Peyer's patch (tissue), 4 donors: ENCODE data around the gene MDFI. TPM values are rescaled to one million over a fixed set of nuclear protein-coding genes. Genes with fewer than 3 reads are reported as not detected.

Experiments used
- DNase-seq, 3 donors: peaks; one replicate each; pipeline ENCODE4 v3.0.0-alpha.2; 2017 to 2019
- H3K27ac ChIP-seq, 4 donors: fragments of 200-600 bp; sonication (generic); one replicate each; pipeline ENCODE4 v1.5.1; 2016 to 2019
- H3K27me3 ChIP-seq, 2 donors: fragments of 200-600 bp; sonication (generic); one replicate each; pipeline ENCODE4 v1.5.1; 2019
- H3K36me3 ChIP-seq, 3 donors: fragments of 200-600 bp; sonication (generic); one replicate each; pipeline ENCODE4 v1.5.1; 2016 to 2019
- H3K4me1 ChIP-seq, 4 donors: fragments of 200-600 bp; sonication (generic); one replicate each; pipeline ENCODE4 v1.5.1; 2016 to 2019
- H3K4me3 ChIP-seq, 4 donors: fragments of 200-600 bp; sonication (generic); 1 replicate in 3 of 4; 2 replicates in 1 of 4; pipeline ENCODE4 v1.5.1; 2016 to 2019; ENCODE audit warnings: mild to moderate bottlenecking in 1 of 4
- H3K9me3 ChIP-seq, 4 donors: fragments of 200-600 bp; sonication (generic); one replicate each; pipeline ENCODE4 v1.5.1; 2016 to 2019; ENCODE audit warnings: mild to moderate bottlenecking in 1 of 4
- POLR2A ChIP-seq, 2 donors: fragments of 450-650 bp; IDR thresholded peaks; one replicate each; pipeline ENCODE4 v1.5.1; 2017; ENCODE audit warnings: antibody characterized with exemption in 2 of 2, mild to moderate bottlenecking in 2 of 2, moderate library complexity in 2 of 2
- total RNA-seq, 4 donors: library from RNA; depleted of rRNA; stranded (reverse); fragments of >200 nt; gene quantifications; one replicate each; pipeline ENCODE4 v1.1.0, GENCODE V29; 2016
- TF ChIP-seq, protein P1 (sequence below), 6 experiments: fragments of 450-650 bp in 4 of 6; fragments of 200-600 bp in 2 of 6; sonication (generic) in 1 of 6; IDR thresholded peaks; one replicate each; pipeline ENCODE4 v1.5.1; 2017 to 2019; ENCODE audit warnings: antibody characterized with exemption in 6 of 6, mild to moderate bottlenecking in 3 of 6, moderate library complexity in 1 of 6

Gene MDFI
- total RNA-seq, 4 donors from 2014 or later = 0.94 to 2.6 (median 2.4) TPM; not detected in 1

- DNase-seq = no peak
- Histone ChIP-seq H3K4me3 (no peak overlapping the region), H3K27me3 (no peaks in the 10 kb centered on the region), H3K36me3 (no peaks in the 10 kb centered on the region), H3K9me3 (no peaks in the 10 kb centered on the region), H3K27ac (no peak overlapping the region), H3K4me1 (no peaks in the 10 kb centered on the region)
- TF ChIP-seq, protein P1, sequence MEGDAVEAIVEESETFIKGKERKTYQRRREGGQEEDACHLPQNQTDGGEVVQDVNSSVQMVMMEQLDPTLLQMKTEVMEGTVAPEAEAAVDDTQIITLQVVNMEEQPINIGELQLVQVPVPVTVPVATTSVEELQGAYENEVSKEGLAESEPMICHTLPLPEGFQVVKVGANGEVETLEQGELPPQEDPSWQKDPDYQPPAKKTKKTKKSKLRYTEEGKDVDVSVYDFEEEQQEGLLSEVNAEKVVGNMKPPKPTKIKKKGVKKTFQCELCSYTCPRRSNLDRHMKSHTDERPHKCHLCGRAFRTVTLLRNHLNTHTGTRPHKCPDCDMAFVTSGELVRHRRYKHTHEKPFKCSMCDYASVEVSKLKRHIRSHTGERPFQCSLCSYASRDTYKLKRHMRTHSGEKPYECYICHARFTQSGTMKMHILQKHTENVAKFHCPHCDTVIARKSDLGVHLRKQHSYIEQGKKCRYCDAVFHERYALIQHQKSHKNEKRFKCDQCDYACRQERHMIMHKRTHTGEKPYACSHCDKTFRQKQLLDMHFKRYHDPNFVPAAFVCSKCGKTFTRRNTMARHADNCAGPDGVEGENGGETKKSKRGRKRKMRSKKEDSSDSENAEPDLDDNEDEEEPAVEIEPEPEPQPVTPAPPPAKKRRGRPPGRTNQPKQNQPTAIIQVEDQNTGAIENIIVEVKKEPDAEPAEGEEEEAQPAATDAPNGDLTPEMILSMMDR (IDR thresholded peaks at IDR 0.05) = no peak
- no peak for TF ChIP-seq POLR2A (IDR thresholded peaks at IDR 0.05)
Measured at GRCh38 chr6:41651962-41652657, 13.8 kb downstream of the MDFI start.

GRCh38 chr6:41652866-41653652 lies 14.8 kb downstream of the MDFI start:
- no peak overlapping the region for H3K4me3 ChIP-seq
- DNase-seq = peak in 1 of 3 donors; percentile 41
- H3K9me3 ChIP-seq = no peaks in the 10 kb centered on the region
- no peak for TF ChIP-seq POLR2A (IDR thresholded peaks at IDR 0.05)
- TF ChIP-seq, protein P1 (IDR thresholded peaks at IDR 0.05) = no peak
- H3K36me3 ChIP-seq = no peaks in the 10 kb centered on the region
- H3K4me1 ChIP-seq = no peaks in the 10 kb centered on the region
- no peak overlapping the region for H3K27ac ChIP-seq
- no peaks in the 10 kb centered on the region for H3K27me3 ChIP-seq

GRCh38 chr6:41653691-41654090 lies 15.4 kb downstream of the MDFI start:
- TF ChIP-seq, protein P1 (IDR thresholded peaks at IDR 0.05) = no peak
- no peak for TF ChIP-seq POLR2A (IDR thresholded peaks at IDR 0.05)
- DNase-seq = peak in 1 of 3 donors; percentile 39
- no peaks in the 10 kb centered on the region for H3K36me3 ChIP-seq
- no peaks in the 10 kb centered on the region for H3K9me3 ChIP-seq
- no peak overlapping the region for H3K4me3 ChIP-seq
- H3K4me1 ChIP-seq = no peaks in the 10 kb centered on the region
- no peak overlapping the region for H3K27ac ChIP-seq
- no peaks in the 10 kb centered on the region for H3K27me3 ChIP-seq

DNA sequence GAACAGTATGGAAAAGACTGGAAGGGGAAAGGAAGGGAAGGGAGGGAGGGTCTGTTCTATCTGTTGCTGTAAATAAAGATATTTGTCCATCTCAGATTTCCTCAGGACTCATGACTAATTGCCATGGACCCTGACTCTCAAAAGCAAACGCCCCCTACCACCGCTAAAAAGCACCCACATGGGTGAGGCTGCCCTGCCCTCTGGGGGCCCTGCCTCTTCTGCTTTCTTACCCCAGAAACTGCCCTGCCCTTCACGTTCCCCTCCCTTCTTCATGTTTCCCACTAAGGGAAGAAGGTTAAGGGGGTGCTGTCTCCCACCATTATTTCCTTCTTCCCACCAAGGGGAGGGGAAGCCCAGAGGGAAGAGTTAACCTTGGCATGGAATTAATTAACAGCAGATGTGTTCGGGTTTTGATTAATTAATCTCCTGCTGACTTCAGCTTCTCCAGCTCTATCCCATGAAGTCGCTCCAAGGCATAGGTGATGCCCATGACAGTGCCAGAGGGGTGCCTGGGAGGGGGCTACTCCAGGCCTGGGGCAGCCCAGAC lies 16.0 kb downstream of the MDFI start:
- DNase-seq = no peak
- Histone ChIP-seq H3K36me3 (no peaks in the 10 kb centered on the region), H3K27me3 (no peaks in the 10 kb centered on the region), H3K27ac (no peak overlapping the region), H3K4me3 (no peak overlapping the region), H3K4me1 (no peaks in the 10 kb centered on the region), H3K9me3 (no peaks in the 10 kb centered on the region)
- no peak for TF ChIP-seq POLR2A (IDR thresholded peaks at IDR 0.05)
- TF ChIP-seq, protein P1 (IDR thresholded peaks at IDR 0.05) = no peak

DNA sequence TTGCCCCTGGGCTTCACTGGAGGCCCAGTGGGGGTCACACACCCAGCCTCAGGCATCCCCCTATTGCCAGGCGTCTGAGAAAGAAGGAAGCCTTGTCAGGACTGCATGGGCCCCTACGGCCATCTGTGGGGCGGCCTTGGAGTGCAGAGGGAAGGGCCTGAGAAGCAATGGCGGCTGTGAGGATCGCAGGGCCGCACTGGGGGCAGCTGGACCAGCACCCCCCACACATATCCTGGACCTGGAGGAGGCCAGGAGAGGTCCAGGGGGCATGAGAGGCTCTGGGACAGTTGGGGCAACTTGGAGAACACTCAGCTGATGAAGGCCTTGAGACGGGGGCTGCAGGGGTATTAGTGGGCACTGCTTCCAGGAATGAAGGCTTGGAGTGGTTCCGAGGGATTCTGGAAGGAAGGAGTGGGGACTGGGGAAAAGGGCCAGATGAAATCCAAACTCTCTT lies 16.5 kb downstream of the MDFI start:
- Histone ChIP-seq H3K4me3 (no peak overlapping the region), H3K27ac (no peak overlapping the region), H3K4me1 (no peaks in the 10 kb centered on the region), H3K27me3 (no peaks in the 10 kb centered on the region), H3K9me3 (no peaks in the 10 kb centered on the region), H3K36me3 (no peaks in the 10 kb centered on the region)
- TF ChIP-seq, protein P1 (IDR thresholded peaks at IDR 0.05) = no peak
- TF ChIP-seq POLR2A (IDR thresholded peaks at IDR 0.05) = no peak
- peak in 1 of 3 donors; percentile 37 for DNase-seq
